ENCODE results near the gene HEATR3.

- TF ChIP-seq CTCF (IDR thresholded peaks at IDR 0.05) (no peak), EZH2phosphoT487 (IDR thresholded peaks at IDR 0.05) (no peak)
Measured at GRCh38 chr16:50151322-50151721, 85.6 kb downstream of the HEATR3 start.
